Measurements from ENCODE around the gene SMIM26. TPM values are rescaled to one million over a fixed set of nuclear protein-coding genes. Genes with fewer than 3 reads are reported as not detected.

Gene SMIM26
- total and polyA plus RNA-seq, 2 of the 8 experiments (the other 6 are each of a cell fraction or from before 2014, with no cell fraction given) = 69.8 to 95.0 TPM

DNA sequence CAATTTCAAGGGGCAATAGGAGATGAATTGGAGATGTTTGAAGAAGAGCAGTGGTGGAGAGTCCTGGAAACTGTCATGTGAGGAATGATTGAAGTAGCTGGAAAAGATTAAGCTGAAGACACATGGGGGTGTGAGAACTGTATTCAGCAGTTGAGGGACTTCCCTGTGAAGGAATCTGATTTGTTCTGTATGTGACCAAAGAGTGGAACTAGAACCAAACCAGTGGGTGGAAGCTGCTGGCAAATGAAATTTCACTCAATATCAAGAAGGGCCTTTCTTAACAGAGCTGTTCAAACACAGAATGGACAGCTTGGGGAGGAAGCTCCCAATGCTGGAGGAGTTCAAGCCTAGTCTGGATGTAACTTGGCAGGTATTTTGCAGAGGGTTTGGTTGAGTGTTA, 38.2 kb upstream of the SMIM26 start:
- Histone ChIP-seq H2BK120ac (replicated peaks; ENCODE audit: low read depth, low read length) (no peak overlapping the region), H3K27ac (ENCODE audit: low read depth, low read length) (no peak overlapping the region), H2BK20ac (ENCODE audit: low read length) (no peak overlapping the region), H3K4ac (replicated peaks; ENCODE audit: insufficient read length, low read depth, low read length) (no peak overlapping the region), H3K9ac (replicated peaks in 1 of 4; ENCODE audit: extremely low read depth in 1 of 4, low read depth in 3 of 4, low read length in 3 of 4) (no peak overlapping the region), H4K8ac (ENCODE audit: extremely low read depth, insufficient read depth, low read length) (no peak overlapping the region), H3K27me3 (replicated peaks in 1 of 4; ENCODE audit: control insufficient read depth in 3 of 4, extremely low read depth in 1 of 4, insufficient read depth in 3 of 4, low read length in 3 of 4) (no peaks in the 10 kb centered on the region), H3K18ac (ENCODE audit: extremely low read depth, low read length) (no peak overlapping the region), H3K79me2 (ENCODE audit: control insufficient read depth in 1 of 2, insufficient read depth in 2 of 2, low read length in 2 of 2) (no peaks in the 10 kb centered on the region), H2AFZ (ENCODE audit: low read length) (no peak overlapping the region), H2AK5ac (ENCODE audit: low read depth, low read length) (no peak overlapping the region), H3K36me3 (ENCODE audit: control insufficient read depth in 2 of 4, insufficient read depth in 4 of 4, low read length in 3 of 4) (peaks cover 18 to 79% (median 76%) of the 10 kb centered on the region in 4 experiments), H3K9me3 (ENCODE audit: insufficient read depth in 2 of 2, low read depth in 1 of 2, low read length in 1 of 2) (no peaks in the 10 kb centered on the region), H3K23ac (ENCODE audit: insufficient read length) (no peak overlapping the region), H2BK5ac (ENCODE audit: low read depth, low read length) (no peak overlapping the region), H3K23me2 (ENCODE audit: low read depth, low read length) (no peaks in the 10 kb centered on the region), H3K79me1 (ENCODE audit: low read depth, low read length) (no peaks in the 10 kb centered on the region; the same call in 1 of the 2 replicates), H4K20me1 (replicated peaks in 1 of 2; ENCODE audit: control insufficient read depth in 1 of 2, insufficient read depth in 2 of 2, low read length in 2 of 2) (peaks cover 2 to 4% of the 10 kb centered on the region in 2 experiments), H3K4me3 (ENCODE audit: extremely low read depth in 1 of 4, insufficient read depth in 2 of 4, low read depth in 3 of 4, low read length in 4 of 4) (no peak overlapping the region), H2BK15ac (ENCODE audit: low read length) (no peak overlapping the region), H3K4me1 (replicated peaks in 1 of 4; ENCODE audit: control insufficient read depth in 3 of 4, insufficient read depth in 4 of 4, low read length in 3 of 4) (no peaks in the 10 kb centered on the region), H4K5ac (ENCODE audit: insufficient read length, low read depth, low read length) (no peak overlapping the region), H3K56ac (replicated peaks; ENCODE audit: insufficient read length, low read depth, low read length) (no peak overlapping the region), H3K14ac (ENCODE audit: insufficient read length) (no peak overlapping the region), H3K4me2 (ENCODE audit: insufficient read depth in 1 of 2, low read depth in 2 of 2, low read length in 2 of 2) (no peak overlapping the region), H2BK12ac (ENCODE audit: low read depth, low read length) (no peak overlapping the region), H4K91ac (replicated peaks; ENCODE audit: insufficient read length, low read length) (no peak overlapping the region)
- FAIRE-seq = no peak
- DNase-seq (ENCODE audit: low read depth in 1 of 2, low spot score in 2 of 2) = no peak
- ChIA-PET POLR2A (ENCODE audit: partially characterized antibody) (interaction anchor here (0.9 to 1.2 kb wide), 2 partner anchors 20 to 1671 kb away, joined by 3 read pairs; no protein-coding TSS in a partner anchor), CTCF (ENCODE audit: partially characterized antibody) (interaction anchor here (1.5 to 1.7 kb wide), 2 partner anchors 12 to 22 kb away, joined by 3 to 6 read pairs; partner anchors contain the start of gene SEC23B)
- no peak for TF ChIP-seq RNF2 (IDR thresholded peaks at IDR 0.05; ENCODE audit: borderline replicate concordance, low read depth, low read length, missing control alignments, poor library complexity, severe bottlenecking)
- no peak for TF ChIP-seq KDM4A (IDR thresholded peaks at IDR 0.05; ENCODE audit: low read depth, low read length, severe bottlenecking)
- TF ChIP-seq CBX8 (IDR thresholded peaks at IDR 0.05; ENCODE audit: borderline replicate concordance, low read depth, low read length) = no peak
- TF ChIP-seq CHD2 (IDR thresholded peaks at IDR 0.05; ENCODE audit: low read length) = no peak
- TF ChIP-seq, protein P1, sequence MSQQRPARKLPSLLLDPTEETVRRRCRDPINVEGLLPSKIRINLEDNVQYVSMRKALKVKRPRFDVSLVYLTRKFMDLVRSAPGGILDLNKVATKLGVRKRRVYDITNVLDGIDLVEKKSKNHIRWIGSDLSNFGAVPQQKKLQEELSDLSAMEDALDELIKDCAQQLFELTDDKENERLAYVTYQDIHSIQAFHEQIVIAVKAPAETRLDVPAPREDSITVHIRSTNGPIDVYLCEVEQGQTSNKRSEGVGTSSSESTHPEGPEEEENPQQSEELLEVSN (IDR thresholded peaks at IDR 0.05) = no peak
- no peak for TF ChIP-seq NANOG (IDR thresholded peaks at IDR 0.05; ENCODE audit: insufficient read depth, low read depth, low read length, poor library complexity, severe bottlenecking)
- no peak for TF ChIP-seq EGR1 (IDR thresholded peaks at IDR 0.05; ENCODE audit: borderline replicate concordance, low read depth, low read length)
- TF ChIP-seq SIN3A (conservative IDR thresholded peaks at IDR 0.05 in 1 of 2, IDR thresholded peaks at IDR 0.05 in 1 of 2; ENCODE audit: low read depth in 1 of 2, low read length in 2 of 2) = no peak
- TF ChIP-seq BACH1 (IDR thresholded peaks at IDR 0.05; ENCODE audit: low read length) = no peak
- TF ChIP-seq POU5F1 (IDR thresholded peaks at IDR 0.05; ENCODE audit: low read depth, low read length) = no peak
- TF ChIP-seq GTF2F1 (IDR thresholded peaks at IDR 0.05; ENCODE audit: borderline replicate concordance, low read depth, low read length) = no peak
- no peak for TF ChIP-seq SRF (IDR thresholded peaks at IDR 0.05; ENCODE audit: low read depth, low read length)
- no peak for TF ChIP-seq JUND (IDR thresholded peaks at IDR 0.05; ENCODE audit: low read length)
- TF ChIP-seq TAF1 (IDR thresholded peaks at IDR 0.05; ENCODE audit: low read depth, low read length) = no peak

All from H1 (cell line).